ENCODE measurements around the gene MARF1.

GRCh38 chr16:15556130-15556529, 86.8 kb downstream of the MARF1 start:
- TF ChIP-seq GABPA (IDR thresholded peaks at IDR 0.05; ENCODE audit: borderline replicate concordance, insufficient read depth, low read length) (no peak), CEBPB (IDR thresholded peaks at IDR 0.05; ENCODE audit: low read depth, low read length) (no peak), FOSL1 (IDR thresholded peaks at IDR 0.05; ENCODE audit: insufficient read depth, low read depth, low read length) (no peak), POLR2A (IDR thresholded peaks at IDR 0.05; ENCODE audit: control extremely low read depth in 1 of 2, low read depth in 2 of 2, low read length in 2 of 2) (no peak), RAD21 (IDR thresholded peaks at IDR 0.05 in 1 of 2, conservative IDR thresholded peaks at IDR 0.05 in 1 of 2; ENCODE audit: low read depth in 2 of 2, low read length in 2 of 2) (no peak), EZH2 (IDR thresholded peaks at IDR 0.05; ENCODE audit: low read depth, low read length, severe bottlenecking) (no peak), NANOG (IDR thresholded peaks at IDR 0.05; ENCODE audit: insufficient read depth, low read depth, low read length, poor library complexity, severe bottlenecking) (no peak), POLR2AphosphoS5 (IDR thresholded peaks at IDR 0.05; ENCODE audit: low read depth, low read length) (no peak), CTCF (IDR thresholded peaks at IDR 0.05; ENCODE audit: control extremely low read depth in 1 of 3, insufficient read depth in 1 of 3, low read depth in 1 of 3, low read length in 3 of 3) (no peak)

All from H1 (cell line).